Neural crest cell (in vitro differentiated cells): ENCODE measurements around the gene OTUB1. TPM values are rescaled to one million over a fixed set of nuclear protein-coding genes. Genes with fewer than 3 reads are reported as not detected.

ENCODE experiments used
- DNase-seq: peaks from one replicate; pipeline ENCODE4 v3.0.0; 2021; ENCODE audit warnings: low read depth, mixed read lengths, low spot score
- H3K27ac Mint-ChIP-seq: one replicate; pipeline ENCODE4 v1.8.0; 2021; ENCODE audit warnings: mild to moderate bottlenecking, mixed read lengths; ENCODE audit not compliant: unreplicated experiment
- H3K27me3 Mint-ChIP-seq: 2 replicates; pipeline ENCODE4 v1.8.0; 2021; ENCODE audit warnings: low read depth, mild to moderate bottlenecking, mixed read lengths
- H3K36me3 Mint-ChIP-seq: 2 replicates; pipeline ENCODE4 v1.8.0; 2021; ENCODE audit warnings: low read depth, mild to moderate bottlenecking, mixed read lengths
- H3K4me1 Mint-ChIP-seq: 2 replicates; pipeline ENCODE4 v1.8.0; 2021; ENCODE audit warnings: mixed read lengths
- H3K4me3 Mint-ChIP-seq: one replicate; pipeline ENCODE4 v1.8.0; 2021; ENCODE audit warnings: mild to moderate bottlenecking, mixed read lengths
- H3K9me3 Mint-ChIP-seq: 2 replicates; pipeline ENCODE4 v1.8.0; 2021; ENCODE audit warnings: mixed read lengths
- total RNA-seq: library from RNA; stranded (reverse); gene quantifications from 2 replicates; pipeline ENCODE4 v1.2.1, GENCODE V29; 2021
- TF ChIP-seq, protein P1 (sequence below): fragments of 200-600 bp; sonication (generic); conservative IDR thresholded peaks from 2 replicates; pipeline ENCODE4 v1.5.0; 2021; ENCODE audit warnings: antibody characterized with exemption, mild to moderate bottlenecking

Gene OTUB1
- total RNA-seq, 1 donor from 2014 or later = 124 TPM

- H3K36me3 Mint-ChIP-seq = no peaks in the 10 kb centered on the region
- peak; percentile 76 for DNase-seq
- no peaks in the 10 kb centered on the region for H3K9me3 Mint-ChIP-seq
- H3K4me3 Mint-ChIP-seq = no peak overlapping the region
- no peak overlapping the region for H3K27ac Mint-ChIP-seq
- H3K27me3 Mint-ChIP-seq = peaks cover 13% of the 10 kb centered on the region
- H3K4me1 Mint-ChIP-seq = peaks cover 46% of the 10 kb centered on the region
- TF ChIP-seq, protein P1, sequence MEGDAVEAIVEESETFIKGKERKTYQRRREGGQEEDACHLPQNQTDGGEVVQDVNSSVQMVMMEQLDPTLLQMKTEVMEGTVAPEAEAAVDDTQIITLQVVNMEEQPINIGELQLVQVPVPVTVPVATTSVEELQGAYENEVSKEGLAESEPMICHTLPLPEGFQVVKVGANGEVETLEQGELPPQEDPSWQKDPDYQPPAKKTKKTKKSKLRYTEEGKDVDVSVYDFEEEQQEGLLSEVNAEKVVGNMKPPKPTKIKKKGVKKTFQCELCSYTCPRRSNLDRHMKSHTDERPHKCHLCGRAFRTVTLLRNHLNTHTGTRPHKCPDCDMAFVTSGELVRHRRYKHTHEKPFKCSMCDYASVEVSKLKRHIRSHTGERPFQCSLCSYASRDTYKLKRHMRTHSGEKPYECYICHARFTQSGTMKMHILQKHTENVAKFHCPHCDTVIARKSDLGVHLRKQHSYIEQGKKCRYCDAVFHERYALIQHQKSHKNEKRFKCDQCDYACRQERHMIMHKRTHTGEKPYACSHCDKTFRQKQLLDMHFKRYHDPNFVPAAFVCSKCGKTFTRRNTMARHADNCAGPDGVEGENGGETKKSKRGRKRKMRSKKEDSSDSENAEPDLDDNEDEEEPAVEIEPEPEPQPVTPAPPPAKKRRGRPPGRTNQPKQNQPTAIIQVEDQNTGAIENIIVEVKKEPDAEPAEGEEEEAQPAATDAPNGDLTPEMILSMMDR = no peak
Measured at GRCh38 chr11:64028398-64029115, 42.3 kb downstream of the OTUB1 start.

DNA sequence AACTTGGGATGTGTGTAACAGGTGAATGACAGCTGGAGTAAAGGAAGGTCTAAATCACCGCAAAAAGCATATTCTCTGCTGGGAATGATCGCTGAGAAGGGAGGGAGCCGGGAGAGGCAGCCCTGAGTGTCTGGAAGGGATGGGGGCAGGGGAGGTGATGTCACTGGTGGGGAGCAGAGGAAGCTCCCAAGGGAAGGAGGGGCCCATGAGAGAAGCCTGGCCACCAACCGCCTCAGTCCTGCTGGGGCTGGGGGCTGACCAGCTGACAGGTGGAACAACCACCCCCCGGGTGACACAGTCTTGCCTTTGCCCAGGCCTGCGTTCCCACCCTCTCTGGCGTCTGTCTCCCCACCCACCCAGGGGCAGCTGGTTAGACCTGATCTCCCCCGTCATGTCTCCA is 43.5 kb downstream of the OTUB1 start:
- TF ChIP-seq, protein P1 = no peak
- Mint-ChIP-seq H3K4me1 (peaks cover 49% of the 10 kb centered on the region), H3K4me3 (peak overlapping the region; percentile 59), H3K36me3 (no peaks in the 10 kb centered on the region), H3K9me3 (no peaks in the 10 kb centered on the region), H3K27me3 (peaks cover 24% of the 10 kb centered on the region), H3K27ac (no peak overlapping the region)
- no peak for DNase-seq

- TF ChIP-seq, protein P1 = no peak
- no peak for DNase-seq
- no peaks in the 10 kb centered on the region for H3K36me3 Mint-ChIP-seq
- H3K27ac Mint-ChIP-seq = no peak overlapping the region
- H3K4me1 Mint-ChIP-seq = peaks cover 48% of the 10 kb centered on the region
- peaks cover 30% of the 10 kb centered on the region for H3K27me3 Mint-ChIP-seq
- H3K9me3 Mint-ChIP-seq = no peaks in the 10 kb centered on the region
- no peak overlapping the region for H3K4me3 Mint-ChIP-seq
Measured at GRCh38 chr11:64031001-64031400, 44.8 kb downstream of the OTUB1 start.

DNA sequence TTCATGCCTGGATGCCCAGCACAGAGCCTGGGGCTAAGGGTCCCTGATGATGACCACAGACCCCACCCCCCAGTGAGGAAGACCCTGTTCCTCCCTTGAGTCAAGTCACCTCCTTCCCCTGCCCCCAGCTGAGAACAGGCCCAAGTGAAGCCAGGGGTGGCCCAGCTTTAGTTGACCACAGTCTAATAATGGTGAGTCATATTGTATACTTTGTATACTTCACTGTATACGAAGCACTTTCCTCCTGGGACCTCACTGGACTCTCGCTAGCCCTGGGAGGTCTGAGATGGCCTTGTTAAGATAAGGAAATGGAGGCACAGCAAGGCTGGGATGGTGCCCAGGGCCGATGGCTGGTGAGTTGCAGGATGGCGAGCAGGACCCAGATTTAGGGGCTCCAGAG is 45.8 kb downstream of the OTUB1 start:
- H3K27me3 Mint-ChIP-seq = peaks cover 34% of the 10 kb centered on the region
- H3K9me3 Mint-ChIP-seq = no peaks in the 10 kb centered on the region
- H3K4me1 Mint-ChIP-seq = peaks cover 40% of the 10 kb centered on the region
- no peak overlapping the region for H3K27ac Mint-ChIP-seq
- H3K36me3 Mint-ChIP-seq = no peaks in the 10 kb centered on the region
- no peak overlapping the region for H3K4me3 Mint-ChIP-seq
- DNase-seq = no peak
- TF ChIP-seq, protein P1 = no peak

DNA sequence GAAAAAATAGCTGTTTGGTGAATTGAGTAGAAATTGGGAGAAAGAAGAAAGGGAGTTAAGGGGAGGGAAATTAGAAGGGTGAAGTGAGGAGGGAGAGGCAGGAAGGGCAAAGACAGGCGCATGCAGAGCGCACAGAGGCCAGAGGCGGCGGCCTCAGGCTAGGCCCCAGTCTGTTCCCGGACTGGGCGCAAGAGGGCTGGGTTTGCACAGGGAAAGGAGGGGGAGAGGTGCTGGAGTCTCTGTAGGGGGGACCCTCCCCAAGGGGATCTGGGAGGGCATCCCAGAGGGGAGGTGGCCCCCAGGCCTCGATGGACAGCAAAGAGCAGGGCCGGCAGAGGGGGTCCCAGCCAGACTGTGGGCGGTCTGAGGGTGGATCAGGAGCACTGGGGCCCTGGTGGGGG is 48.2 kb downstream of the OTUB1 start:
- no peaks in the 10 kb centered on the region for H3K9me3 Mint-ChIP-seq
- peaks cover 27% of the 10 kb centered on the region for H3K4me1 Mint-ChIP-seq
- H3K27me3 Mint-ChIP-seq = peaks cover 53% of the 10 kb centered on the region
- H3K4me3 Mint-ChIP-seq = peak overlapping the region; percentile 82
- H3K27ac Mint-ChIP-seq = no peak overlapping the region
- H3K36me3 Mint-ChIP-seq = no peaks in the 10 kb centered on the region
- no peak for DNase-seq
- TF ChIP-seq, protein P1 = no peak
